ENCODE data around the gene KSR1.
A peak's percentile ranks its signal among the peaks of the same experiment; 100 is the strongest.

The KSR1 gene

GRCh38 chr17:27597783-27598320 is 141.6 kb downstream of the KSR1 start:
- no peak for DNase-seq

GRCh38 chr17:27598337-27599050 is 142.2 kb downstream of the KSR1 start:
- no peak for DNase-seq

GRCh38 chr17:27600471-27600870 is 144.2 kb downstream of the KSR1 start:
- no peak for DNase-seq

GRCh38 chr17:27601069-27601974 is 145.1 kb downstream of the KSR1 start:
- DNase-seq: peak; percentile 46

GRCh38 chr17:27601975-27602302 is 145.7 kb downstream of the KSR1 start:
- DNase-seq: no peak

GRCh38 chr17:27602721-27603420 is 146.6 kb downstream of the KSR1 start:
- DNase-seq: peak; percentile 33

GRCh38 chr17:27603421-27603770 is 147.1 kb downstream of the KSR1 start:
- no peak for DNase-seq

GRCh38 chr17:27603880-27604794 is 147.9 kb downstream of the KSR1 start:
- DNase-seq: no peak

- no peak for DNase-seq
Measured at GRCh38 chr17:27605409-27605808, 149.2 kb downstream of the KSR1 start.

- no peak for DNase-seq
Measured at GRCh38 chr17:27607521-27608091, 151.4 kb downstream of the KSR1 start.

- DNase-seq: no peak
Measured at GRCh38 chr17:27608328-27609230, 152.3 kb downstream of the KSR1 start.

GRCh38 chr17:27609611-27610303 is 153.5 kb downstream of the KSR1 start:
- DNase-seq: no peak

- no peak for DNase-seq
Measured at GRCh38 chr17:27610304-27610677, 154.0 kb downstream of the KSR1 start.

- no peak for DNase-seq
Measured at GRCh38 chr17:27612160-27612770, 156.0 kb downstream of the KSR1 start.

GRCh38 chr17:27613433-27613832 is 157.2 kb downstream of the KSR1 start:
- DNase-seq: no peak

GRCh38 chr17:27615121-27615520 is 158.9 kb downstream of the KSR1 start:
- no peak for DNase-seq

GRCh38 chr17:27616414-27616813 is 160.2 kb downstream of the KSR1 start:
- no peak for DNase-seq

- DNase-seq: no peak
Measured at GRCh38 chr17:27618417-27618816, 162.2 kb downstream of the KSR1 start.

- DNase-seq: no peak
Measured at GRCh38 chr17:27620721-27621120, 164.5 kb downstream of the KSR1 start.

- DNase-seq: no peak
Measured at GRCh38 chr17:27621536-27621935, 165.3 kb downstream of the KSR1 start.

Data from NCI-H2029 (cell line).